HAP-1 (cell line): ENCODE results near the gene TMEM242.

ENCODE experiments used
- DNase-seq, 2 experiments: peaks; one replicate each; pipeline ENCODE4 v3.0.0-alpha.2; 2016 to 2020; ENCODE audit warnings: low spot score in 2 of 2
- H3K27me3 ChIP-seq: fragments of 250-450 bp; sonication (Bioruptor Pico); 2 replicates; pipeline ENCODE4 v1.5.1; 2020; ENCODE audit warnings: low read depth, mild to moderate bottlenecking, moderate library complexity
- H3K36me3 ChIP-seq: fragments of 250-450 bp; sonication (Bioruptor Pico); replicated peaks from 2 replicates; pipeline ENCODE4 v1.5.1; 2020; ENCODE audit warnings: mild to moderate bottlenecking
- H3K4me1 ChIP-seq: fragments of 250-450 bp; sonication (Bioruptor Pico); 2 replicates; pipeline ENCODE4 v1.5.1; 2020; ENCODE audit warnings: mild to moderate bottlenecking
- H3K4me3 ChIP-seq: fragments of 250-450 bp; sonication (Bioruptor Pico); 2 replicates; pipeline ENCODE4 v1.5.1; 2020; ENCODE audit warnings: mild to moderate bottlenecking, moderate library complexity
- H3K9me3 ChIP-seq: fragments of 250-450 bp; sonication (Bioruptor Pico); 2 replicates; pipeline ENCODE4 v1.5.1; 2020; ENCODE audit warnings: mild to moderate bottlenecking, moderate library complexity
- in situ Hi-C: fragments of 300-500 bp; cut with MboI; formaldehyde crosslinking; loops from 3 replicates; pipeline ENCODE4 v1.14.3; 2020; ENCODE audit warnings: low sequenced_read_pairs, inconsistent platforms, mixed read lengths

Gene TMEM242

GRCh38 chr6:157278171-157278570 is 45.1 kb downstream of the TMEM242 start:
- in situ Hi-C loops: no loop called here
- H3K36me3 ChIP-seq: no peaks in the 10 kb centered on the region
- peaks cover 15% of the 10 kb centered on the region for H3K4me1 ChIP-seq
- no peak overlapping the region for H3K4me3 ChIP-seq
- H3K27me3 ChIP-seq: no peaks in the 10 kb centered on the region
- no peak for DNase-seq
- no peaks in the 10 kb centered on the region for H3K9me3 ChIP-seq

- Histone ChIP-seq H3K9me3 (no peaks in the 10 kb centered on the region), H3K27me3 (no peaks in the 10 kb centered on the region), H3K4me3 (no peak overlapping the region), H3K4me1 (peaks cover 15% of the 10 kb centered on the region), H3K36me3 (no peaks in the 10 kb centered on the region)
- no peak for DNase-seq
- in situ Hi-C loops: no loop called here
These were observed 46.6 kb downstream of the TMEM242 start for GRCh38 chr6:157276731-157277130.

GRCh38 chr6:157276134-157276532 is 47.2 kb downstream of the TMEM242 start:
- no peak overlapping the region for H3K4me3 ChIP-seq
- no peaks in the 10 kb centered on the region for H3K9me3 ChIP-seq
- H3K36me3 ChIP-seq: no peaks in the 10 kb centered on the region
- in situ Hi-C loops: no loop called here
- no peak for DNase-seq
- peaks cover 15% of the 10 kb centered on the region for H3K4me1 ChIP-seq
- H3K27me3 ChIP-seq: no peaks in the 10 kb centered on the region

- Histone ChIP-seq H3K4me3 (peak overlapping the region; percentile 39), H3K4me1 (peaks cover 15% of the 10 kb centered on the region), H3K36me3 (no peaks in the 10 kb centered on the region), H3K9me3 (no peaks in the 10 kb centered on the region), H3K27me3 (no peaks in the 10 kb centered on the region)
- in situ Hi-C loops: no loop called here
- peak; percentile 57 to 83 for DNase-seq
These were observed 48.7 kb downstream of the TMEM242 start for GRCh38 chr6:157274471-157275226.

- peak overlapping the region; percentile 39 for H3K4me3 ChIP-seq
- in situ Hi-C loops: no loop called here
- H3K27me3 ChIP-seq: no peaks in the 10 kb centered on the region
- H3K36me3 ChIP-seq: no peaks in the 10 kb centered on the region
- peak; percentile 51 to 84 for DNase-seq
- H3K9me3 ChIP-seq: no peaks in the 10 kb centered on the region
- peaks cover 15% of the 10 kb centered on the region for H3K4me1 ChIP-seq
These were observed 49.4 kb downstream of the TMEM242 start for GRCh38 chr6:157273756-157274470.

GRCh38 chr6:157272866-157273755 is 50.2 kb downstream of the TMEM242 start:
- DNase-seq: peak in 1 of 2 experiments; percentile 54
- Histone ChIP-seq H3K4me1 (peaks cover 15% of the 10 kb centered on the region), H3K27me3 (no peaks in the 10 kb centered on the region), H3K4me3 (no peak overlapping the region), H3K36me3 (no peaks in the 10 kb centered on the region), H3K9me3 (no peaks in the 10 kb centered on the region)
- in situ Hi-C loops: no loop called here

GRCh38 chr6:157272372-157272771 is 50.9 kb downstream of the TMEM242 start:
- Histone ChIP-seq H3K9me3 (no peaks in the 10 kb centered on the region), H3K4me3 (no peak overlapping the region), H3K27me3 (no peaks in the 10 kb centered on the region), H3K36me3 (no peaks in the 10 kb centered on the region), H3K4me1 (peaks cover 15% of the 10 kb centered on the region)
- DNase-seq: no peak
- in situ Hi-C loops: no loop called here

- Histone ChIP-seq H3K9me3 (no peaks in the 10 kb centered on the region), H3K4me1 (peaks cover 15% of the 10 kb centered on the region), H3K36me3 (no peaks in the 10 kb centered on the region), H3K27me3 (no peaks in the 10 kb centered on the region), H3K4me3 (no peak overlapping the region)
- DNase-seq: no peak
- in situ Hi-C loops: no loop called here
These were observed 51.4 kb downstream of the TMEM242 start for GRCh38 chr6:157271911-157272310.

GRCh38 chr6:157271441-157271840 is 51.9 kb downstream of the TMEM242 start:
- Histone ChIP-seq H3K27me3 (no peaks in the 10 kb centered on the region), H3K36me3 (no peaks in the 10 kb centered on the region), H3K4me3 (no peak overlapping the region), H3K9me3 (no peaks in the 10 kb centered on the region), H3K4me1 (peaks cover 15% of the 10 kb centered on the region)
- DNase-seq: no peak
- in situ Hi-C loops: no loop called here

- Histone ChIP-seq H3K27me3 (no peaks in the 10 kb centered on the region), H3K4me1 (peaks cover 15% of the 10 kb centered on the region), H3K4me3 (no peak overlapping the region), H3K9me3 (no peaks in the 10 kb centered on the region), H3K36me3 (no peaks in the 10 kb centered on the region)
- in situ Hi-C loops: no loop called here
- no peak for DNase-seq
These were observed 52.4 kb downstream of the TMEM242 start for GRCh38 chr6:157270916-157271315.

GRCh38 chr6:157270308-157270707 is 53.0 kb downstream of the TMEM242 start:
- in situ Hi-C loops: no loop called here
- H3K27me3 ChIP-seq: no peaks in the 10 kb centered on the region
- no peaks in the 10 kb centered on the region for H3K9me3 ChIP-seq
- peaks cover 12% of the 10 kb centered on the region for H3K4me1 ChIP-seq
- no peak overlapping the region for H3K4me3 ChIP-seq
- H3K36me3 ChIP-seq: no peaks in the 10 kb centered on the region
- DNase-seq: no peak

- DNase-seq: peak in 1 of 2 experiments; percentile 29
- Histone ChIP-seq H3K27me3 (no peaks in the 10 kb centered on the region), H3K36me3 (no peaks in the 10 kb centered on the region), H3K9me3 (no peaks in the 10 kb centered on the region), H3K4me1 (peaks cover 8% of the 10 kb centered on the region), H3K4me3 (no peak overlapping the region)
- in situ Hi-C loops: no loop called here
These were observed 54.0 kb downstream of the TMEM242 start for GRCh38 chr6:157269261-157269794.

GRCh38 chr6:157268835-157269234 is 54.5 kb downstream of the TMEM242 start:
- Histone ChIP-seq H3K4me3 (no peak overlapping the region), H3K27me3 (no peaks in the 10 kb centered on the region), H3K36me3 (no peaks in the 10 kb centered on the region), H3K9me3 (no peaks in the 10 kb centered on the region), H3K4me1 (peaks cover 3% of the 10 kb centered on the region)
- no peak for DNase-seq
- in situ Hi-C loops: no loop called here
